Right lung (tissue), 5 donors: Measurements from ENCODE around the gene EPDR1. TPM values are rescaled to one million over a fixed set of nuclear protein-coding genes. Genes with fewer than 3 reads are reported as not detected.

Source experiments
- DNase-seq, 2 donors: peaks; one replicate each; pipeline ENCODE4 v3.0.0-alpha.2; 2013
- polyA plus RNA-seq, 5 donors: library from polyadenylated mRNA; unstranded; fragments of 120-200 nt; gene quantifications; one replicate each; pipeline versions ENCODE4 v1.2.1 to v1.2.3, GENCODE V29; 2013; ENCODE audit warnings: inconsistent platforms in 1 of 5, low replicate concordance in 1 of 5; ENCODE audit not compliant: insufficient read length in 5 of 5, insufficient read depth in 1 of 5

Gene EPDR1
- polyA plus RNA-seq, 5 donors = 21.6 to 24.9 (median 22.0) TPM

GRCh38 chr7:37973915-37974314 is 53.5 kb downstream of the EPDR1 start:
- no peak for DNase-seq

GRCh38 chr7:37974711-37975110 is 54.3 kb downstream of the EPDR1 start:
- DNase-seq = no peak

- no peak for DNase-seq
Measured at GRCh38 chr7:37977243-37977642, 56.8 kb downstream of the EPDR1 start.

GRCh38 chr7:37981664-37982063 is 61.2 kb downstream of the EPDR1 start:
- DNase-seq = no peak

- no peak for DNase-seq
Measured at GRCh38 chr7:37982423-37982822, 62.0 kb downstream of the EPDR1 start.

GRCh38 chr7:37984750-37985390 is 64.4 kb downstream of the EPDR1 start:
- no peak for DNase-seq

GRCh38 chr7:37986908-37987330 is 66.5 kb downstream of the EPDR1 start:
- DNase-seq = no peak

- no peak for DNase-seq
Measured at GRCh38 chr7:37987732-37988131, 67.3 kb downstream of the EPDR1 start.

- DNase-seq = no peak
Measured at GRCh38 chr7:37988721-37989650, 68.5 kb downstream of the EPDR1 start.

GRCh38 chr7:37990337-37990736 is 69.9 kb downstream of the EPDR1 start:
- DNase-seq = no peak

- DNase-seq = no peak
Measured at GRCh38 chr7:37993060-37993501, 72.6 kb downstream of the EPDR1 start.

- DNase-seq = peak in 1 of 2 donors; percentile 1
Measured at GRCh38 chr7:37999673-38000072, 79.2 kb downstream of the EPDR1 start.

GRCh38 chr7:38000272-38000671 is 79.8 kb downstream of the EPDR1 start:
- peak in 1 of 2 donors; percentile 2 for DNase-seq

Other genes with a start within 250 kb of the EPDR1 start
- gene GPR141, start 236.9 kb upstream of the EPDR1 start, polyA plus RNA-seq = 1 to 10 TPM in 3 of 5 donors, under 1 TPM in 2; 0.39 to 1.4 (median 1.0) TPM
- gene NME8, start 72.0 kb upstream of the EPDR1 start, polyA plus RNA-seq = under 1 TPM in 2 of 5 donors, not detected in 3; 0.35 to 0.48 TPM
- 1 to 10 TPM in 3 of 5 donors, under 1 TPM in 2; 0.54 to 2.5 (median 1.3) TPM for gene SFRP4, start 3.8 kb upstream of the EPDR1 start, polyA plus RNA-seq